ENCODE measurements around the gene TKT.

DNA sequence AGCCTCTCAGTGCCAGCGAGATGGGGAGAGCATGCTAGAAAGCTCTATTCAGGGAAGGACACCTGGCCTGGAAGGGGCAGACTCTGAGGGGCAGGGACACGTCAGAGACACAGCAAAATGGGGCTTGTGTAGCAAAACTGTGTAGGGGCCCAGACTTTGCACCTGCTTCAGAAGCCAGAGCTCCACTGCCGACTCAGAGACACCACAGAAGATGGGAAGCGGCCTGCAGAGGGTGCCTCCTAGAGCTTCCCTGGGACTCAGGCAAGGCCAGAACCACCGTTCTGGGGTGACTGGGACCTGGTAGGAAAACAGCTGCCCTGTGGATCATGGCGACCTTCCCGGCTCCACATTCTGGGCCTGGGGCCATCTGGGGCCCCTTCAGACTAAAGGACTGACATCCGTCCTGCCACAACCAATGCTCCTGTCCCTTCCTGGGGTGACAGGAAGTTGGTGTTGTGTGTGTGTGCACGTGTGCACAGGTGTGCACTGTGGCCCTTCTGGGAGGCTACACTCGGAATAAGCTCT, 17.4 kb upstream of the TKT start:
- TF ChIP-seq, protein P1, sequence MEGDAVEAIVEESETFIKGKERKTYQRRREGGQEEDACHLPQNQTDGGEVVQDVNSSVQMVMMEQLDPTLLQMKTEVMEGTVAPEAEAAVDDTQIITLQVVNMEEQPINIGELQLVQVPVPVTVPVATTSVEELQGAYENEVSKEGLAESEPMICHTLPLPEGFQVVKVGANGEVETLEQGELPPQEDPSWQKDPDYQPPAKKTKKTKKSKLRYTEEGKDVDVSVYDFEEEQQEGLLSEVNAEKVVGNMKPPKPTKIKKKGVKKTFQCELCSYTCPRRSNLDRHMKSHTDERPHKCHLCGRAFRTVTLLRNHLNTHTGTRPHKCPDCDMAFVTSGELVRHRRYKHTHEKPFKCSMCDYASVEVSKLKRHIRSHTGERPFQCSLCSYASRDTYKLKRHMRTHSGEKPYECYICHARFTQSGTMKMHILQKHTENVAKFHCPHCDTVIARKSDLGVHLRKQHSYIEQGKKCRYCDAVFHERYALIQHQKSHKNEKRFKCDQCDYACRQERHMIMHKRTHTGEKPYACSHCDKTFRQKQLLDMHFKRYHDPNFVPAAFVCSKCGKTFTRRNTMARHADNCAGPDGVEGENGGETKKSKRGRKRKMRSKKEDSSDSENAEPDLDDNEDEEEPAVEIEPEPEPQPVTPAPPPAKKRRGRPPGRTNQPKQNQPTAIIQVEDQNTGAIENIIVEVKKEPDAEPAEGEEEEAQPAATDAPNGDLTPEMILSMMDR (IDR thresholded peaks at IDR 0.05; ENCODE audit: low read depth, low read length), result no peak
- no peak for TF ChIP-seq EZH2phosphoT487 (IDR thresholded peaks at IDR 0.05; ENCODE audit: low read depth)

Data from OCI-LY3 (cell line).